Calu3 (cell line): ENCODE results near the gene CXCL9. TPM values are rescaled to one million over a fixed set of nuclear protein-coding genes. Genes with fewer than 3 reads are reported as not detected.

ENCODE experiments used
- BruUV-seq: library from RNA; stranded (reverse); fragments of 400-500 nt; replicated peaks from 2 replicates; lab custom pipeline; 2021; lab: Mats Ljungman, UMichigan
- CTCF ChIA-PET: fragments of 300-600 bp; sonication (Branson Sonifier 250); formaldehyde crosslinking; loops from one replicate; lab custom pipeline; 2022; ENCODE audit warnings: antibody characterized with exemption; lab: Charles Lee
- DNase-seq: peaks from one replicate; pipeline ENCODE4 v3.0.0; 2022
- H3K27ac Mint-ChIP-seq: one replicate; pipeline ENCODE4 v1.8.0; 2022; ENCODE audit warnings: mixed read lengths; ENCODE audit not compliant: unreplicated experiment
- H3K27me3 Mint-ChIP-seq: one replicate; pipeline ENCODE4 v1.8.0; 2022; ENCODE audit warnings: mixed read lengths; ENCODE audit not compliant: unreplicated experiment
- H3K36me3 Mint-ChIP-seq: one replicate; pipeline ENCODE4 v1.8.0; 2022; ENCODE audit warnings: mild to moderate bottlenecking, moderate library complexity, mixed read lengths; ENCODE audit not compliant: insufficient read depth, unreplicated experiment
- H3K4me1 Mint-ChIP-seq: one replicate; pipeline ENCODE4 v1.8.0; 2022; ENCODE audit warnings: mild to moderate bottlenecking, low read depth, mixed read lengths; ENCODE audit not compliant: unreplicated experiment
- H3K4me3 Mint-ChIP-seq: one replicate; pipeline ENCODE4 v1.8.0; 2022; ENCODE audit warnings: mild to moderate bottlenecking, low read depth, moderate library complexity, mixed read lengths; ENCODE audit not compliant: unreplicated experiment
- H3K9me3 Mint-ChIP-seq: one replicate; pipeline ENCODE4 v1.8.0; 2022; ENCODE audit warnings: low read depth, mixed read lengths; ENCODE audit not compliant: unreplicated experiment
- CTCF ChIP-seq: fragments of 200-600 bp; IDR thresholded peaks from one replicate; pipeline ENCODE4 v1.8.0; 2022; ENCODE audit warnings: antibody characterized with exemption; ENCODE audit not compliant: unreplicated experiment
- intact Hi-C: fragments of 100-400 bp; cut with micrococcal nuclease; formaldehyde crosslinking; loops from one replicate; pipeline ENCODE4 v1.10.0; 2022; ENCODE audit not compliant: unreplicated experiment
- total RNA-seq: library from RNA; stranded (reverse); gene quantifications from 2 replicates; pipeline ENCODE4 v1.2.3, GENCODE V29; 2022

CXCL9 gene
- total RNA-seq, 1 experiment from 2014 or later = not detected

GRCh38 chr4:75953509-75953908 lies 53.8 kb downstream of the CXCL9 start:
- CTCF ChIA-PET = no interaction called here
- H3K36me3 Mint-ChIP-seq = peaks cover 34% of the 10 kb centered on the region
- no peaks in the 10 kb centered on the region for H3K9me3 Mint-ChIP-seq
- no peaks in the 10 kb centered on the region for H3K27me3 Mint-ChIP-seq
- H3K27ac Mint-ChIP-seq = no peak overlapping the region
- intact Hi-C loops = no loop called here
- no peak overlapping the region for H3K4me3 Mint-ChIP-seq
- TF ChIP-seq CTCF = no peak
- DNase-seq = no peak
- no TSS peak for BruUV-seq
- H3K4me1 Mint-ChIP-seq = no peaks in the 10 kb centered on the region

Other genes with a start within 250 kb of the CXCL9 start
- not detected in 2 replicates for gene PPEF2, start 105.1 kb downstream of the CXCL9 start, total RNA-seq
- 6.2 and 8.2 TPM in 2 replicates for gene NAAA, start 66.5 kb downstream of the CXCL9 start, total RNA-seq
- gene SDAD1, start 16.6 kb downstream of the CXCL9 start, total RNA-seq = 28.5 and 37.4 TPM in 2 replicates
- gene CXCL10, start 16.0 kb upstream of the CXCL9 start, total RNA-seq = 6.7 and 21.6 TPM in 2 replicates
- gene CXCL11, start 28.6 kb upstream of the CXCL9 start, total RNA-seq = 6.0 and 38.4 TPM in 2 replicates
- gene ART3, start 67.2 kb upstream of the CXCL9 start, total RNA-seq = 1.7 and 1.9 TPM in 2 replicates
- 33.9 and 40.8 TPM in 2 replicates for gene NUP54, start 140.9 kb upstream of the CXCL9 start, total RNA-seq
- gene SCARB2, start 206.3 kb upstream of the CXCL9 start, total RNA-seq = 87.3 and 109 TPM in 2 replicates
- 0.57 and 1.1 TPM in 2 replicates for gene FAM47E, start 244.2 kb upstream of the CXCL9 start, total RNA-seq